A673 (cell line): ENCODE data around the gene MAP3K10. TPM values are rescaled to one million over a fixed set of nuclear protein-coding genes. Genes with fewer than 3 reads are reported as not detected.

ENCODE experiments used
- BruUV-seq: library from RNA; stranded (reverse); fragments of 400-500 nt; replicated peaks from 2 replicates; lab custom pipeline; 2021; lab: Mats Ljungman, UMichigan
- CTCF ChIA-PET: fragments of 300-600 bp; sonication (Branson Sonifier 250); formaldehyde crosslinking; loops from one replicate; lab custom pipeline; 2022; ENCODE audit warnings: antibody characterized with exemption; lab: Charles Lee
- POLR2A ChIA-PET: fragments of 300-600 bp; sonication (Branson Sonifier 250); formaldehyde crosslinking; loops from one replicate; lab custom pipeline; 2022; ENCODE audit warnings: antibody characterized with exemption; ENCODE audit not compliant: low non-redundant PET; lab: Charles Lee
- DNase-seq: peaks from one replicate; pipeline ENCODE4 v3.0.0-alpha.2; 2015; ENCODE audit warnings: low spot score
- H3K27ac ChIP-seq: fragments of 200-600 bp; sonication (generic); 2 replicates; pipeline ENCODE4 v1.5.1; 2016; ENCODE audit warnings: mixed run types, low read depth, mild to moderate bottlenecking, mixed read lengths, antibody characterized with exemption, low read length; ENCODE audit not compliant: poor library complexity, severe bottlenecking
- H3K27me3 ChIP-seq: fragments of 200-600 bp; sonication (generic); replicated peaks from 2 replicates; pipeline ENCODE4 v1.6.1; 2017; ENCODE audit warnings: mixed run types, low read depth, mild to moderate bottlenecking, mixed read lengths, antibody characterized with exemption, low read length; ENCODE audit not compliant: insufficient read depth, poor library complexity
- H3K36me3 ChIP-seq: fragments of 200-600 bp; sonication (generic); 2 replicates; pipeline ENCODE4 v1.6.1; 2016; ENCODE audit warnings: mixed run types, mild to moderate bottlenecking, mixed read lengths, antibody characterized with exemption, low read length; ENCODE audit not compliant: insufficient read depth, poor library complexity, severe bottlenecking
- H3K4me1 ChIP-seq: fragments of 200-600 bp; sonication (generic); 2 replicates; pipeline ENCODE4 v1.6.1; 2017; ENCODE audit warnings: mixed run types, mild to moderate bottlenecking, mixed read lengths, antibody characterized with exemption, low read length; ENCODE audit not compliant: insufficient read depth, poor library complexity, severe bottlenecking
- H3K4me3 ChIP-seq: fragments of 200-600 bp; sonication (generic); 2 replicates; pipeline ENCODE4 v1.5.1; 2016; ENCODE audit warnings: low read depth, mixed run types, mild to moderate bottlenecking, mixed read lengths, low read length; ENCODE audit not compliant: poor library complexity, severe bottlenecking
- H3K9me3 ChIP-seq: fragments of 200-600 bp; sonication (generic); 2 replicates; pipeline ENCODE4 v1.6.1; 2016; ENCODE audit warnings: mixed run types, low read depth, mild to moderate bottlenecking, mixed read lengths, antibody characterized with exemption, low read length; ENCODE audit not compliant: poor library complexity, severe bottlenecking
- CTCF ChIP-seq: fragments of 300-800, 200-600 bp; sonication (generic); conservative IDR thresholded peaks from 2 replicates; pipeline ENCODE4 v1.5.1; 2017; ENCODE audit warnings: low read depth, mild to moderate bottlenecking, antibody characterized with exemption, low read length, moderate library complexity, mixed read lengths
- EZH2 ChIP-seq: fragments of 200-600 bp; sonication (generic); IDR thresholded peaks from 2 replicates; pipeline ENCODE4 v1.6.1; 2017; ENCODE audit warnings: borderline replicate concordance, low read depth, mild to moderate bottlenecking, mixed read lengths, antibody characterized with exemption, low read length; ENCODE audit not compliant: poor library complexity, severe bottlenecking
- intact Hi-C: fragments of 100-400 bp; cut with micrococcal nuclease; formaldehyde crosslinking; loops from one replicate; pipeline ENCODE4 v1.10.0; 2022; ENCODE audit not compliant: unreplicated experiment
- total RNA-seq: library from RNA; stranded (reverse); gene quantifications from 2 replicates; pipeline ENCODE4 v1.2.3, GENCODE V29; 2021

MAP3K10 gene
- total RNA-seq, 1 experiment from 2014 or later, result 17.8 TPM

GRCh38 chr19:40241809-40242384 lies 50.7 kb downstream of the MAP3K10 start:
- Histone ChIP-seq H3K4me3 (no peak overlapping the region), H3K4me1 (peaks cover 8% of the 10 kb centered on the region), H3K36me3 (peaks cover 26% of the 10 kb centered on the region), H3K27ac (no peak overlapping the region), H3K9me3 (no peaks in the 10 kb centered on the region), H3K27me3 (no peaks in the 10 kb centered on the region)
- TF ChIP-seq CTCF, result no peak
- TF ChIP-seq EZH2, result no peak
- intact Hi-C loops, result no loop called here
- no TSS peak for BruUV-seq
- POLR2A ChIA-PET, result no interaction called here
- no peak for DNase-seq
- CTCF ChIA-PET, result no interaction called here

- Histone ChIP-seq H3K27ac (no peak overlapping the region), H3K4me3 (no peak overlapping the region), H3K36me3 (peaks cover 22% of the 10 kb centered on the region), H3K4me1 (peaks cover 8% of the 10 kb centered on the region), H3K27me3 (no peaks in the 10 kb centered on the region), H3K9me3 (no peaks in the 10 kb centered on the region)
- intact Hi-C loops, result no loop called here
- TF ChIP-seq CTCF (no peak), EZH2 (no peak)
- DNase-seq, result no peak
- ChIA-PET CTCF (no interaction called here), POLR2A (no interaction called here)
- BruUV-seq, result no TSS peak
Measured at GRCh38 chr19:40242480-40242879, 51.3 kb downstream of the MAP3K10 start.

- CTCF ChIA-PET, result no interaction called here
- Histone ChIP-seq H3K27me3 (no peaks in the 10 kb centered on the region), H3K36me3 (peaks cover 17% of the 10 kb centered on the region), H3K4me1 (peaks cover 8% of the 10 kb centered on the region), H3K27ac (no peak overlapping the region), H3K4me3 (no peak overlapping the region), H3K9me3 (no peaks in the 10 kb centered on the region)
- POLR2A ChIA-PET, result no interaction called here
- BruUV-seq, result no TSS peak
- intact Hi-C loops, result no loop called here
- no peak for DNase-seq
- TF ChIP-seq CTCF (no peak), EZH2 (no peak)
Measured at GRCh38 chr19:40243181-40243580, 52.0 kb downstream of the MAP3K10 start.
